Astrocyte of the cerebellum (primary cell): Measurements from ENCODE around the gene SH3BP2.
A peak's percentile ranks its signal among the peaks of the same experiment; 100 is the strongest.

Experiments
- DNase-seq: peaks from one replicate; pipeline ENCODE4 v3.0.0-alpha.2; 2011; ENCODE audit warnings: low read depth
- H3K4me3 ChIP-seq: 2 replicates; pipeline ENCODE4 v1.5.1; 2011; ENCODE audit warnings: mild to moderate bottlenecking, low read depth, low read length, moderate library complexity
- in situ Hi-C: cut with HindIII; loops from 2 replicates; pipeline ENCODE4 v1.10.0; 2017; ENCODE audit warnings: low sequenced_read_pairs
- TF ChIP-seq, protein P1 (sequence below): IDR thresholded peaks from 2 replicates; pipeline ENCODE4 v1.5.1; 2012; ENCODE audit warnings: low read length, low read depth, moderate library complexity, mild to moderate bottlenecking; ENCODE audit errors: missing control alignments

SH3BP2 gene

DNA sequence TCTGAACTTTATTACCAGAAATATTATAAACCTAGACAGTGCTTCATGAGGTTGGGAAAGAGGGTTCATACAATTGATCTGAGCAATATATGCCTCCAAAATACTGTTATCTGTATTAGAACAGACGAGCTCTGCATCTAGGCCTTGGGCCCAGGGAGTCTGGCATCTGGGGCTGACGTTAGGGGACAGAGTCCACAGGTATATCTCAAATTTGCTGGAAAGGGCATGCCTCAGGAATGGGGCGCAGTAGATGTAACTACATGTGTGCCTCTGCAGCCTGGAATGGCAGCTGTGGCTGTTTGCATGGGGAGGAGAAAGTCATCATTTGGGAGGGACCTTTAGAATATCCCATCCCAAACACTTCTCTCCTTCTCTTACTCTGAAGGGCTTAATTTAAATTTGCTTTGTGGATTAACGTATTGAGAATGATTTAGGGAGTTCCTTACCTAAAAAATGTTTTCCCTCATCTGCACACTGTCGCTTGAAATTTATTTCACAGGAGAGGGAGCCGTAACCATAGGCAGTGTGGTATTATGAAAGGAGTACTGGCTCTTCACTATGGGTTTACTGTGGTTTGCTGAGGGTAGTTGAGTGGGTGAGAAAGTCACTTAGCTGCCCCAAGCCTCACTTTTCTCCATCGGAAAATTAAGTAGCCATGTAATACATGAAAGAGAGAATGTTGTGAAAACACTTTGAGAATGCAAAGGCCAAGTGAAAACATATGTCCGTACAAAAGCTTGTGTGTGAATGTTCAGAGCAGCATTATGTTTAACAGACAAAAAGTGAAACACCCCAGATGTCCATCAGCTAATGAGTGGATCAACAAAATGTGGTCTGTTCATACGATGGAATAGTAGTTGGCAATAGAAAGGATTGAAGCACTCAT, 56.6 kb downstream of the SH3BP2 start:
- TF ChIP-seq, protein P1, sequence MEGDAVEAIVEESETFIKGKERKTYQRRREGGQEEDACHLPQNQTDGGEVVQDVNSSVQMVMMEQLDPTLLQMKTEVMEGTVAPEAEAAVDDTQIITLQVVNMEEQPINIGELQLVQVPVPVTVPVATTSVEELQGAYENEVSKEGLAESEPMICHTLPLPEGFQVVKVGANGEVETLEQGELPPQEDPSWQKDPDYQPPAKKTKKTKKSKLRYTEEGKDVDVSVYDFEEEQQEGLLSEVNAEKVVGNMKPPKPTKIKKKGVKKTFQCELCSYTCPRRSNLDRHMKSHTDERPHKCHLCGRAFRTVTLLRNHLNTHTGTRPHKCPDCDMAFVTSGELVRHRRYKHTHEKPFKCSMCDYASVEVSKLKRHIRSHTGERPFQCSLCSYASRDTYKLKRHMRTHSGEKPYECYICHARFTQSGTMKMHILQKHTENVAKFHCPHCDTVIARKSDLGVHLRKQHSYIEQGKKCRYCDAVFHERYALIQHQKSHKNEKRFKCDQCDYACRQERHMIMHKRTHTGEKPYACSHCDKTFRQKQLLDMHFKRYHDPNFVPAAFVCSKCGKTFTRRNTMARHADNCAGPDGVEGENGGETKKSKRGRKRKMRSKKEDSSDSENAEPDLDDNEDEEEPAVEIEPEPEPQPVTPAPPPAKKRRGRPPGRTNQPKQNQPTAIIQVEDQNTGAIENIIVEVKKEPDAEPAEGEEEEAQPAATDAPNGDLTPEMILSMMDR: no peak
- in situ Hi-C loops: loop anchor here (10.0 kb wide), 1 partner anchor 95 kb away; the partner anchor contains the start of gene TNIP2
- no peak for DNase-seq
- no peak overlapping the region for H3K4me3 ChIP-seq

DNA sequence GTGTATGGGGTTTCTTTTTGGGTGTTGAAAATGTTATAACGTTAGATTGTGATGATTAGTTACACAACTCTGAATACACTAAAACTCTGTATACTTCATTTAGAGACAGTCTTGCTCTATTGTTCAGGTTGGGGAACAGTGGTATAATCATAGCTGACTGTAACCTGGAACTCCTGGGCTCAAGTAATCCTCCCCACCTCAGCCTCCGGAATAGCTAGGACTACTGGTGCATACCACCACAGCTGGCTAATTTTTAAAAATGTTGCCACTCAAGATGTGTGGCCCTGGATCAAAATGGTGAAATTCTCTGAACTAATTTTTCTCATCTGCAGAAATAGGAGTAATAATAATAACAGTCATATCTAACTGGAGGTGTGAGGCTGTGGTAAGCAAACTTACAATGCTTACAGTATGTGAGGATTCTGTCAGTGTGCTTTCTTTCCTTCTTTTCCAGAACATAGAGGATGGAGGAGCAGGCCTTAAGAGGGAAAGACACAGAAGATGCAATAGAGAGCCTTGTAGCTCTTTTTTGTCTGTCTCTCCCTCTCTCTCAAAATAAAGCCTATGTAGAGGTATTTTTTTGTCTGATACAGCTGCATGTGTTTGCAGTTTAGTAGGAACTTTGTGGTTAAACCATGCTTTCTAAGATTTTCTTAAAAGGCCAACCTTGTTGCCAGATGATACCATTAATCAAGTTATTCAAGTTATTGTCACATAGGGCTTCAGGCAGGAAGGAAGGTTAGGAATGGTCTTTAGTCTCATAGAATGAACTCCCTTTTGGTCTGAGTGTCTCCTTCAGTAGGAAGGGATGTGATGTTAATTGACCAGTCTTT, 58.3 kb downstream of the SH3BP2 start:
- peak; percentile 50 for DNase-seq
- no peak overlapping the region for H3K4me3 ChIP-seq
- TF ChIP-seq, protein P1: no peak
- in situ Hi-C loops: no loop called here

DNA sequence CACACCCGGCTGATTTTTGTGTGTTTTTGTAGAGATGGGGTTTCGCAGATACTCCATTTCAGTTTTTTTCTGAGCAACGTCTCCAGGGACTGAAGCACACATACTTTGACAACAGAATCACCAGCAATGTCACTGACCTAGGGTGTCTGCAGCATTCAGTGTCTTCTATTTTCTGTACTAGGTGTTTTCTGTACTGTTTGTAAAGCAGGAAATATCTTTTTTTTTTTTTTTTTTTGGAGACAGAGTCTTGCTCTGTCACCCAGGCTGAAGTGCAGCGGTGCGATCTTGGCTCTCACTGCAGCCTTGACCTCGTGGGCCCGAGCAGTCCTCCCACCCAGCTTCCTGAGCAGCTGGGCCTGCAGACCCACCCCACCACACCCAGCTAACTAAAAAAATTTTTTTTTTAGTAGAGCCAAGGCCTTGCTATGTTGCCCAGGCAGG, 59.6 kb downstream of the SH3BP2 start:
- in situ Hi-C loops: no loop called here
- TF ChIP-seq, protein P1: no peak
- no peak for DNase-seq
- no peak overlapping the region for H3K4me3 ChIP-seq

DNA sequence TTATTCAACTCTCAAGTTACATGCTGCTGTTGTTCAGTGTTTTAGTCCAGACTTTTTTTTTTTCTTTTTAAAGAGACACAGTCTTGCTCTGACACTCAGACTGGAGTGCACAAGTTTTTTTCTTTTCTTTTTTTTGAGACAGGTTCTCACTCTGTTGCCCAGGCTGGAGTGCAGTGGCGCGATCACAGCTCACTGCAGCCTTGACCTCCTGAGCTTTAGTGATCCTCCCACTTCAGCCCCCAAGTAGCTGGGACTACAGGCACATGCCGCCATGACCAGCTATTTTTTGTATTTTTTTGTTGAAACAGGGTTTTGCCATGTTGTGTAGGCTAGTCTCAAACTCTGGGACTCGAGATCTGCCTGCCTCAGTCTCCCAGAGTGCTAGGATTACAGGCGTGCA, 62.7 kb downstream of the SH3BP2 start:
- no peak overlapping the region for H3K4me3 ChIP-seq
- TF ChIP-seq, protein P1: no peak
- DNase-seq: no peak
- in situ Hi-C loops: no loop called here

GRCh38 chr4:2856266-2856665, 63.4 kb downstream of the SH3BP2 start:
- DNase-seq: no peak
- in situ Hi-C loops: no loop called here
- no peak overlapping the region for H3K4me3 ChIP-seq
- TF ChIP-seq, protein P1: no peak

DNA sequence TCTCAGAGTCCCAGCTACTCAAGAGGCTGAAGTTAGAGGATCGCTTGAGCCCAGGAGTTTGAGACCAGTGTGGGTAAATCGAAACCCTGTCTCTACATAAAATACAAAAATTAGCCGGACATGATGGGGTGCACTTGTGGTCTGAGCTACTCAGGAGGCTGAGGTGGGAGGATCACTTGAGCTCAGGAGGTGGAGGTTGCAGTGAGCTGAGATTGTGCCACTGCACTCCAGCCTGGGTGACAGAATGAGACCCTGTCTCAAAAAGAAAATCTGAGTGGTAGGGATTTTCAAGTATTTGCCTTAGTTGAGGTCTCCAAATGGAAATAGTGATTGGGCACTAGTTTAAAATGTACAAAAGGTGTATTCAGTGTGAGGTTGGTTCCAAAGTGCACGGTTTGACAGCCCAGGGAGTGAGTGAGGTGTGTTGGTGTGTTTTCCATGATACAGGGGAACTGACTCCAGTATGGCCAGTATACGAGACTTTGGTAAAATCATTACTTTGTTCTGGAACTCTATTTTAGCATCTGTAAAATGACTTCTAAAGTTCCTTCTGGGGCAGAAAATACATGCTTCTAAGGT, 64.6 kb downstream of the SH3BP2 start:
- in situ Hi-C loops: no loop called here
- no peak for DNase-seq
- TF ChIP-seq, protein P1: no peak
- no peak overlapping the region for H3K4me3 ChIP-seq
